SK-N-MC (cell line): ENCODE data around the gene SERTAD4.

Source experiments
- EZH2 ChIP-seq: fragments of 200-600 bp; sonication (generic); IDR thresholded peaks from one replicate; pipeline ENCODE4 v1.6.1; 2017; ENCODE audit warnings: antibody characterized with exemption
- FOXP2 ChIP-seq: optimal IDR thresholded peaks from 2 replicates; pipeline ENCODE3; 2011; ENCODE audit warnings: mild to moderate bottlenecking, moderate library complexity; ENCODE audit not compliant: insufficient read depth; ENCODE audit errors: extremely low read length, control extremely low read depth
- POLR2AphosphoS5 ChIP-seq: IDR thresholded peaks from 2 replicates; pipeline ENCODE4 v1.6.1; 2012; ENCODE audit warnings: mild to moderate bottlenecking, low read depth, low read length, borderline replicate concordance

DNA sequence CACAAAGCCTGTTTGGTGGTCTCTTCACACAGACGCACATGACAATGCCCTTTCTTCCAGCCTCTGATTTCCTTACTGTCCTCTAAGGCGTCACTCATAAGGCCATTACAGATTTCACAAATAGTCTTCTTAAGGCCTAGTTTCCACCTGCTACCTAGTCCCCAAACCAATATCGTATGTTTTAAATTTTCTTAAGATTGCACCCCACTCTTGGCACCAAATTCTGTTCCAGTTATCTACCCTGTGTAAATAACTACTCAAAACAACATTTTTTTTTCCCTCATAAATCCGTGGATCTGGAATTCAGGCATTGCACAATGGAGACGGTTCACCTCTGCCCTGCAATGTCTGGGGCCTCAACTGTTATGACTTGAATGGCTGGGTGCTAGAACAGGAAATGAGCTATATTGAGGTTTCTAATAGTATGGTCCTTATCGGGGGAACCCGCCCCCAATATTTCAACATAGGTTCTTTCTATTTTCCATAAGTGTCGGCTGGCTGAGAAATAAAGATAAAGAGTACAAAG, 36.9 kb upstream of the SERTAD4 start:
- no peak for TF ChIP-seq POLR2AphosphoS5
- no peak for TF ChIP-seq EZH2
- TF ChIP-seq FOXP2, result no peak
